PC-9 (cell line): ENCODE data around the gene CD22.

ENCODE experiments used
- CTCF ChIP-seq: fragments of 200-600 bp; sonication (generic); conservative IDR thresholded peaks from 2 replicates; pipeline ENCODE4 v1.6.1; 2017; ENCODE audit warnings: mixed run types, antibody characterized with exemption, mild to moderate bottlenecking, moderate library complexity
- EZH2 ChIP-seq: fragments of 200-600 bp; sonication (generic); IDR thresholded peaks from 2 replicates; pipeline ENCODE4 v1.8.0; 2017; ENCODE audit warnings: antibody characterized with exemption, low read depth

- TF ChIP-seq CTCF, result no peak
- TF ChIP-seq EZH2, result no peak
Observed at GRCh38 chr19:35308910-35309309, 20.1 kb upstream of the CD22 start.
